ENCODE data around the gene OR8H3.
"Not testable (repeated sequence)": the region's sequence is repeated elsewhere in the genome, so short reads cannot be mapped to it uniquely, and the experiment has no call there.

The OR8H3 gene, protein sequence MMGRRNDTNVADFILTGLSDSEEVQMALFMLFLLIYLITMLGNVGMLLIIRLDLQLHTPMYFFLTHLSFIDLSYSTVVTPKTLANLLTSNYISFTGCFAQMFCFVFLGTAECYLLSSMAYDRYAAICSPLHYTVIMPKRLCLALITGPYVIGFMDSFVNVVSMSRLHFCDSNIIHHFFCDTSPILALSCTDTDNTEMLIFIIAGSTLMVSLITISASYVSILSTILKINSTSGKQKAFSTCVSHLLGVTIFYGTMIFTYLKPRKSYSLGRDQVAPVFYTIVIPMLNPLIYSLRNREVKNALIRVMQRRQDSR

DNA sequence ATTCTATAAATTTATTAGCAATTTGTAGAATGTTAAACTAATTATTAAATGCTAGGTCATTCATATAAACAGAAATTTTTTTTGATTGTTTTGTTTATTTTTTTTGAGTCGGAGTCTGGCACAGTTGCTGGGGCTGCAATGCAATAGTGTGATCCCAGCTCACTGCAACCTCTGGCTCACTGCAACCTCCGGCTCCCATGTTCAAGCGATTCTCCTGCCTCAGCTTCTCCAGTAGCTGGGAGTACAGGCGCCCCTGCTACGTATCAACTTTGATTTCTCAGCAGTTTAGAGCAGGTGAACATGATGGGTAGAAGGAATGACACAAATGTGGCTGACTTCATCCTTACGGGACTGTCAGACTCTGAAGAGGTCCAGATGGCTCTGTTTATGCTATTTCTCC is at the start of gene OR8H3:
Gene OR8H3, plus strand, starts transcription at position 301 of the 400 bp plus-strand sequence. Its CDS starts 0 bp downstream, at position 301.
- no peak for TF ChIP-seq CTCF (conservative IDR thresholded peaks at IDR 0.05; ENCODE audit: low read length)
- H3K4me3 ChIP-seq (ENCODE audit: low read length): no peak within 1 kb of the TSS

DNA sequence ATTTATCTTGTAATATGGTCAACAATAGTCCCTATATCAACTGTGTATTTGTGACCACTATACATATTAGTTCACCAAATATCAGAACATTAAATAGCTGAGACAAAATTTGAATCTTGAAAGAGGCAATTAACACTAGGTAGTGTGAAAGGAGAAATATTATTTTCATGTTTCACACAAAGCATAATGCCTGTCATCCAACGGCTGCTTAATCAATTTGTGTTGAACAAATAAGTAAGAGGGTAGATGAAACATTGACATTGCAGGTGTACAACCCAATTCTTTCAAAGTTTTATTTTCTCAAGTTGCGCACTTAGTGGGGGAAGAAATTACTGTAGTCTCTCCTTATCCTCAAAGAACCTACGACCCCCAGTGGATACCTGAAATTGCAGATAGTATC is 32.5 kb upstream of the OR8H3 start:
- H3K4me3 ChIP-seq (ENCODE audit: low read length): no peak overlapping the region
- DNase-seq (ENCODE audit: low read depth): no peak
- no peak for TF ChIP-seq CTCF (conservative IDR thresholded peaks at IDR 0.05; ENCODE audit: low read length)

More for the DNA sequence above, at the start of gene OR8H3:
- no peak for DNase-seq (ENCODE audit: low read depth)

GRCh38 chr11:56093008-56093407 is 29.2 kb upstream of the OR8H3 start, which contains the start of gene OR8I2:
TSS of gene OR8I2 (plus strand) at chr11:56093308. CDS start at chr11:56093308, 0 bp downstream.
- no peak within 1 kb of the TSS for H3K4me3 ChIP-seq (ENCODE audit: low read length)
- no peak for TF ChIP-seq CTCF (conservative IDR thresholded peaks at IDR 0.05; ENCODE audit: low read length)
- no peak for DNase-seq (ENCODE audit: low read depth)

DNA sequence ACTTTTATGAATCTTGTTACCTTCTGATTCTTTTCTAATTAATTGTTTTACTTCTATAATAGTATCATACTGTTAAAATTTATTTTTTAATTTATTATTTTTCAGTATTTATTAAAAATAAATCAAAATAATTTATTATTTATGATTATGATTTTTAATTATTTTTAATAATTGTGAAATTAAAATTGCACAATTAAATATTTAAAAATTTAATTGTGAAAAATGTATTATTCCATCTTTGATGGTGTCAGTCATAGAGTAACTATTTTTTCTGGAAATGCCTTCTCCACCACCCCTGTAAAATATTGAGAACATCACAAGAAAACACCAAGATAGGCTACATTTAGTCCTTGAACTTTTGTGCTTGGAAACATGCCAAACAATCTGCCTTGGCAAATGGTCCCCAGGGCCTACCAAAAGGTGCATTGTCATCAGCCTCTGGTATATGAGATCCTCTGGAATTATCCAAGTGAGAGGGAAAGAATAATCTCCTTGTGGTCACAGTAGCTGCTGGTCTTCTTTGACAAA is 18.9 kb upstream of the OR8H3 start, which contains the start of gene OR8H2:
Gene OR8H2, plus strand, starts transcription at position 478 of the 528 bp plus-strand sequence. CDS start 1,356 bp downstream, outside the sequence.
- H3K4me3 ChIP-seq (ENCODE audit: low read length): no peak within 1 kb of the TSS
- DNase-seq (ENCODE audit: low read depth): no peak
- no peak for TF ChIP-seq CTCF (conservative IDR thresholded peaks at IDR 0.05; ENCODE audit: low read length)

GRCh38 chr11:56140151-56140661 is 18.0 kb downstream of the OR8H3 start, which contains the start of gene OR8J3:
TSS of gene OR8J3 (minus strand) at chr11:56140201. CDS start at chr11:56137718, 2,483 bp downstream.
- no peak for TF ChIP-seq CTCF (conservative IDR thresholded peaks at IDR 0.05; ENCODE audit: low read length)
- H3K4me3 ChIP-seq (ENCODE audit: low read length): no peak within 1 kb of the TSS
- no peak for DNase-seq (ENCODE audit: low read depth)

GRCh38 chr11:56143681-56144080 is 21.5 kb downstream of the OR8H3 start:
- H3K4me3 ChIP-seq (ENCODE audit: low read length); DNase-seq (ENCODE audit: low read depth): not testable (repeated sequence)

- no peak overlapping the region for H3K4me3 ChIP-seq (ENCODE audit: low read length)
- no peak for TF ChIP-seq CTCF (conservative IDR thresholded peaks at IDR 0.05; ENCODE audit: low read length)
- no peak for DNase-seq (ENCODE audit: low read depth)
Observed at GRCh38 chr11:56151376-56151775, 29.2 kb downstream of the OR8H3 start.

Data from AG10803 (cell line).